HCT116 (cell line): ENCODE data around the gene LYPD5. TPM values are rescaled to one million over a fixed set of nuclear protein-coding genes. Genes with fewer than 3 reads are reported as not detected.

Source experiments
- ATAC-seq: fragments of 200-7000 bp; cut with Tn5 transposase; 2 replicates; pipeline ENCODE4 v1.9.1; 2020; ENCODE audit warnings: mild to moderate bottlenecking, moderate library complexity
- BruUV-seq: library from RNA; stranded (reverse); fragments of 400-500 nt; replicated peaks from 2 replicates; lab custom pipeline; 2021; lab: Mats Ljungman, UMichigan
- CTCF ChIA-PET: fragments of 300-600 bp; sonication (Branson Sonifier 250); formaldehyde crosslinking; loops from one replicate; lab custom pipeline; 2021; ENCODE audit warnings: antibody characterized with exemption; lab: Charles Lee
- POLR2A ChIA-PET: fragments of 300-600, 350-600 bp; sonication (Branson Sonifier 250); formaldehyde crosslinking; loops from one replicate; lab custom pipeline; 2021; ENCODE audit warnings: antibody characterized with exemption; lab: Charles Lee
- RAD21 ChIA-PET, 2 experiments: fragments of 300-600 bp; sonication (Branson Sonifier 250); formaldehyde crosslinking; loops; one replicate each; lab custom pipeline; 2023; ENCODE audit warnings: low total read pairs in 2 of 2; ENCODE audit not compliant: uncharacterized antibody in 2 of 2, unreplicated experiment in 2 of 2, low non-redundant PET in 1 of 2; lab: Charles Lee
- DNase-seq: peaks from one replicate; pipeline ENCODE4 v3.0.0-alpha.2; 2010; ENCODE audit warnings: low read depth, low spot score
- H2AFZ ChIP-seq: fragments of 200-600 bp; shearing (Covaris generic), sonication (generic); 2 replicates; pipeline ENCODE4 v1.6.1; 2017; ENCODE audit warnings: low read depth, mixed run types, mixed read lengths, antibody characterized with exemption, low read length; ENCODE audit not compliant: poor library complexity, severe bottlenecking
- H3K27ac ChIP-seq: 2 replicates; pipeline ENCODE4 v1.5.1; 2012; ENCODE audit warnings: low read depth, low read length
- H3K27me3 ChIP-seq: fragments of 200-600 bp; sonication (generic); 2 replicates; pipeline ENCODE4 v1.6.1; 2016; ENCODE audit warnings: mixed run types, low read length, mixed read lengths; ENCODE audit not compliant: insufficient read depth
- H3K36me3 ChIP-seq, 2 experiments: fragments of 200-500 bp in 1 of 2; fragments of 200-600 bp in 1 of 2; sonication (Bioruptor generic) in 1 of 2; sonication (generic) in 1 of 2; 2 replicates each; pipeline versions ENCODE4 v1.5.1 to v1.6.1; 2014 to 2016; ENCODE audit warnings: low read length in 2 of 2, inconsistent platforms in 1 of 2, mixed read lengths in 1 of 2, mixed run types in 1 of 2; ENCODE audit not compliant: insufficient read depth in 2 of 2, control insufficient read depth in 1 of 2
- H3K4me1 ChIP-seq, 2 experiments: fragments of 200-600 bp in 1 of 2; sonication (generic) in 1 of 2; 2 replicates each; pipeline versions ENCODE4 v1.5.1 to v1.6.1; 2012 to 2017; ENCODE audit warnings: low read length in 2 of 2, inconsistent platforms in 1 of 2, mild to moderate bottlenecking in 1 of 2, mixed read lengths in 1 of 2, mixed run types in 1 of 2, moderate library complexity in 1 of 2; ENCODE audit not compliant: insufficient read depth in 2 of 2, control insufficient read depth in 1 of 2
- H3K4me2 ChIP-seq: fragments of 200-600 bp; sonication (generic); 2 replicates; pipeline ENCODE4 v1.6.1; 2017; ENCODE audit warnings: mixed run types, low read length, mixed read lengths
- H3K4me3 ChIP-seq, 2 experiments: fragments of 200-600 bp in 1 of 2; sonication (generic) in 1 of 2; replicated peaks in 1 of 2; 2 replicates each; pipeline ENCODE4 v1.5.1; 2011 to 2016; ENCODE audit warnings: low read length in 2 of 2, control low read depth in 1 of 2, low read depth in 1 of 2, mild to moderate bottlenecking in 1 of 2, mixed read lengths in 1 of 2, mixed run types in 1 of 2
- H3K79me2 ChIP-seq: fragments of 200-600 bp; sonication (generic); 2 replicates; pipeline ENCODE4 v1.6.1; 2017; ENCODE audit warnings: mild to moderate bottlenecking, mixed run types, low read length, moderate library complexity, mixed read lengths; ENCODE audit not compliant: insufficient read depth
- H3K9ac ChIP-seq: fragments of 200-600 bp; sonication (generic); 2 replicates; pipeline ENCODE4 v1.6.1; 2016; ENCODE audit warnings: low read length, mixed read lengths
- H3K9me2 ChIP-seq: fragments of 200-600 bp; sonication (generic), shearing (Covaris generic); 2 replicates; pipeline ENCODE4 v1.6.1; 2017; ENCODE audit warnings: mixed run types, mild to moderate bottlenecking, moderate library complexity; ENCODE audit not compliant: insufficient read depth
- H3K9me3 ChIP-seq, 2 experiments: fragments of 200-500 bp in 1 of 2; fragments of 200-600 bp in 1 of 2; sonication (Bioruptor generic) in 1 of 2; sonication (generic) in 1 of 2; 2 replicates each; pipeline ENCODE4 v1.6.1; 2014 to 2017; ENCODE audit warnings: low read length in 2 of 2, mixed read lengths in 2 of 2, inconsistent platforms in 1 of 2, low read depth in 1 of 2, mild to moderate bottlenecking in 1 of 2, mixed run types in 1 of 2, moderate library complexity in 1 of 2; ENCODE audit not compliant: control insufficient read depth in 1 of 2, insufficient read depth in 1 of 2
- H4K20me1 ChIP-seq: fragments of 200-600 bp; sonication (generic), shearing (Covaris generic); 2 replicates; pipeline ENCODE4 v1.6.1; 2017; ENCODE audit warnings: mixed run types, mild to moderate bottlenecking, moderate library complexity; ENCODE audit not compliant: insufficient read depth
- CTCF ChIP-seq, 3 experiments: fragments of 200-600 bp in 1 of 3; sonication (generic) in 1 of 3; IDR thresholded peaks in 2 of 3; conservative IDR thresholded peaks in 1 of 3; 2 replicates each; pipeline ENCODE4 v1.5.1; 2012 to 2017; ENCODE audit warnings: low read depth in 2 of 3, low read length in 2 of 3, antibody characterized with exemption in 1 of 3, borderline replicate concordance in 1 of 3, control low read depth in 1 of 3, mild to moderate bottlenecking in 1 of 3, mixed read lengths in 1 of 3, mixed run types in 1 of 3, moderate library complexity in 1 of 3; ENCODE audit not compliant: insufficient read depth in 1 of 3
- ELF1 ChIP-seq: IDR thresholded peaks from 2 replicates; pipeline ENCODE4 v1.6.1; 2012; ENCODE audit warnings: low read depth, borderline replicate concordance
- FOSL1 ChIP-seq: IDR thresholded peaks from 2 replicates; pipeline ENCODE4 v1.6.1; 2012; ENCODE audit warnings: low read depth
- JUND ChIP-seq: IDR thresholded peaks from 2 replicates; pipeline ENCODE4 v1.6.1; 2012
- POLR2A ChIP-seq: IDR thresholded peaks from 2 replicates; pipeline ENCODE4 v1.7.0; 2011; ENCODE audit warnings: borderline replicate concordance; ENCODE audit not compliant: insufficient read depth, insufficient read length; ENCODE audit errors: extremely low read depth
- SP1 ChIP-seq: IDR thresholded peaks from 2 replicates; pipeline ENCODE4 v1.6.1; 2012; ENCODE audit warnings: low read depth
- SRF ChIP-seq: IDR thresholded peaks from 2 replicates; pipeline ENCODE4 v1.6.1; 2012; ENCODE audit warnings: low read depth
- YY1 ChIP-seq: IDR thresholded peaks from 2 replicates; pipeline ENCODE4 v1.6.1; 2011; ENCODE audit warnings: low read length, low read depth, moderate library complexity, mild to moderate bottlenecking; ENCODE audit not compliant: insufficient replicate concordance; ENCODE audit errors: extremely low read depth
- ZNF274 ChIP-seq: fragments of 200-500 bp; sonication (Bioruptor generic); IDR thresholded peaks from 2 replicates; pipeline ENCODE4 v1.6.1; 2014; ENCODE audit warnings: mild to moderate bottlenecking, low read depth, low read length, inconsistent platforms
- intact Hi-C: fragments of 100-400 bp; cut with micrococcal nuclease; formaldehyde crosslinking; loops from 2 replicates; pipeline ENCODE4 v1.10.0; 2022
- total RNA-seq: library from RNA; stranded (reverse); gene quantifications from one replicate; pipeline ENCODE4 v1.2.1, GENCODE V29; 2021; ENCODE audit not compliant: unreplicated experiment

The LYPD5 gene
- total RNA-seq, 1 experiment from 2014 or later, result 7.6 TPM

GRCh38 chr19:43754503-43755255, 47.6 kb downstream of the LYPD5 start, which contains the start of gene SMG9 (continued):
- TF ChIP-seq CTCF (IDR thresholded peaks at IDR 0.05 in 2 of 3, conservative IDR thresholded peaks at IDR 0.05 in 1 of 3; ENCODE audit: borderline replicate concordance in 1 of 3, insufficient read depth in 1 of 3, low read depth in 2 of 3, low read length in 2 of 3), result no peak
- TF ChIP-seq ELF1, result no peak
- no peak for TF ChIP-seq POLR2A
- TF ChIP-seq SP1, result peak; percentile 80

- CTCF ChIA-PET, result interaction anchor here (0.5 to 6.5 kb wide), 5 partner anchors 9 to 793 kb away, joined by 3 to 46 read pairs (median 4); no protein-coding TSS in a partner anchor
- H3K27ac ChIP-seq, result peak overlapping the region; percentile 98
- H3K9me3 ChIP-seq, result no peaks in the 10 kb centered on the region
- no peak overlapping the region for H2AFZ ChIP-seq
- H4K20me1 ChIP-seq, result no peaks in the 10 kb centered on the region
- peak overlapping the region; percentile 81 for H3K4me2 ChIP-seq
- POLR2A ChIA-PET, result interaction anchor here (1.0 to 6.0 kb wide), 4 partner anchors 9 to 82 kb away, joined by 3 to 60 read pairs (median 6); partner anchors contain the start of gene KCNN4
- no peak for ATAC-seq
- H3K4me1 ChIP-seq, result peaks cover 43 to 79% of the 10 kb centered on the region in 2 experiments
- H3K79me2 ChIP-seq, result peaks cover 63% of the 10 kb centered on the region
- no peak for DNase-seq
- H3K36me3 ChIP-seq, result peaks cover 12 to 21% of the 10 kb centered on the region in 2 experiments
- TF ChIP-seq ZNF274 (no peak), FOSL1 (no peak), SRF (no peak), JUND (peak; percentile 26; the same call in 1 of the 2 replicates), YY1 (no peak)
- intact Hi-C loops, result no loop called here
- no peaks in the 10 kb centered on the region for H3K9me2 ChIP-seq
- peak overlapping the region; percentile 100 for H3K9ac ChIP-seq
- no TSS peak for BruUV-seq
- RAD21 ChIA-PET, result interaction anchor here in 1 of 2 experiments (0.8 to 0.9 kb wide), 2 partner anchors 11 to 27 kb away, joined by 3 read pairs; partner anchors contain the start of gene KCNN4
- peak overlapping the region; percentile 79 to 86 for H3K4me3 ChIP-seq
- H3K27me3 ChIP-seq, result no peaks in the 10 kb centered on the region
Observed at GRCh38 chr19:43754253-43754502, 48.1 kb downstream of the LYPD5 start.
